Cardiac muscle cell (in vitro differentiated cells and primary cell): Measurements from ENCODE around the gene RABEP2. TPM values are rescaled to one million over a fixed set of nuclear protein-coding genes. Genes with fewer than 3 reads are reported as not detected.
"Not testable (repeated sequence)": the region's sequence is repeated elsewhere in the genome, so short reads cannot be mapped to it uniquely, and the experiment has no call there.

Experiments
- DNase-seq, 2 donors: peaks; one replicate each; pipeline versions ENCODE4 v3.0.0 to v3.0.0-alpha.2; 2010 to 2017; ENCODE audit warnings: low read depth in 1 of 2, low spot score in 1 of 2
- H3K27ac ChIP-seq: fragments of 200-600 bp; sonication (generic); 2 replicates; pipeline ENCODE4 v1.5.1; 2016
- H3K27me3 ChIP-seq: fragments of 200-600 bp; sonication (generic); 2 replicates; pipeline ENCODE4 v1.6.0; 2016; ENCODE audit warnings: control low read depth
- H3K36me3 ChIP-seq: fragments of 200-600 bp; sonication (generic); 2 replicates; pipeline ENCODE4 v1.5.1; 2016; ENCODE audit warnings: control low read depth
- H3K4me1 ChIP-seq: fragments of 200-600 bp; sonication (generic); 2 replicates; pipeline ENCODE4 v1.8.1; 2017; ENCODE audit warnings: low read depth, mild to moderate bottlenecking, mixed run types
- H3K4me3 ChIP-seq: fragments of 200-600 bp; sonication (generic); 2 replicates; pipeline ENCODE4 v1.5.1; 2016; ENCODE audit warnings: mild to moderate bottlenecking
- H3K9me3 ChIP-seq: fragments of 200-600 bp; sonication (generic); 2 replicates; pipeline ENCODE4 v1.5.1; 2017; ENCODE audit warnings: low read depth, mild to moderate bottlenecking, control low read depth
- CTCF ChIP-seq: IDR thresholded peaks from 2 replicates; pipeline ENCODE4 v1.5.1; 2012; ENCODE audit warnings: low read depth, mild to moderate bottlenecking, low read length
- polyA plus RNA-seq: library from polyadenylated mRNA; unstranded; fragments of >200 nt; fragmentation: Nextera tagmentation; extraction: Ambion mirVana; gene quantifications from 2 replicates; pipeline ENCODE4 v1.2.1, GENCODE V29; 2016
- total RNA-seq: library from RNA; depleted of rRNA; stranded (reverse); fragments of >200 nt; gene quantifications from 2 replicates; pipeline ENCODE4 v1.2.3, GENCODE V29; 2016

RABEP2 gene
- total and polyA plus RNA-seq, 2 experiments from 2014 or later: 34.4 to 87.3 TPM

- Histone ChIP-seq H3K27ac (no peak overlapping the region), H3K36me3 (peaks cover 12% of the 10 kb centered on the region), H3K4me1 (peaks cover 7% of the 10 kb centered on the region), H3K9me3 (no peaks in the 10 kb centered on the region), H3K27me3 (no peaks in the 10 kb centered on the region), H3K4me3 (no peak overlapping the region)
- DNase-seq: no peak
- no peak for TF ChIP-seq CTCF
Measured at GRCh38 chr16:28874406-28874805, 50.6 kb downstream of the RABEP2 start.

- peaks cover 7% of the 10 kb centered on the region for H3K4me1 ChIP-seq
- peaks cover 19% of the 10 kb centered on the region for H3K36me3 ChIP-seq
- no peaks in the 10 kb centered on the region for H3K27me3 ChIP-seq
- no peak overlapping the region for H3K4me3 ChIP-seq
- no peak overlapping the region for H3K27ac ChIP-seq
- peak; percentile 70 for TF ChIP-seq CTCF
- peak in 1 of 2 donors; percentile 12 for DNase-seq
- H3K9me3 ChIP-seq: no peaks in the 10 kb centered on the region
Measured at GRCh38 chr16:28873543-28874201, 51.4 kb downstream of the RABEP2 start.

GRCh38 chr16:28872952-28873351 is 52.1 kb downstream of the RABEP2 start:
- Histone ChIP-seq H3K9me3 (no peaks in the 10 kb centered on the region), H3K4me3 (no peak overlapping the region), H3K36me3 (peaks cover 23% of the 10 kb centered on the region), H3K4me1 (peaks cover 7% of the 10 kb centered on the region), H3K27ac (no peak overlapping the region), H3K27me3 (no peaks in the 10 kb centered on the region)
- no peak for DNase-seq
- no peak for TF ChIP-seq CTCF

- no peak overlapping the region for H3K4me3 ChIP-seq
- no peaks in the 10 kb centered on the region for H3K4me1 ChIP-seq
- DNase-seq: no peak
- H3K36me3 ChIP-seq: peaks cover 33% of the 10 kb centered on the region
- H3K27me3 ChIP-seq: no peaks in the 10 kb centered on the region
- no peak overlapping the region for H3K27ac ChIP-seq
- no peak for TF ChIP-seq CTCF
- H3K9me3 ChIP-seq: no peaks in the 10 kb centered on the region
Measured at GRCh38 chr16:28869201-28869600, 55.8 kb downstream of the RABEP2 start.

- not testable (repeated sequence) for H3K4me1 ChIP-seq, H3K9me3 ChIP-seq, H3K27me3 ChIP-seq, DNase-seq, H3K4me3 ChIP-seq, H3K27ac ChIP-seq
- H3K36me3 ChIP-seq: peaks cover 33% of the 10 kb centered on the region
Measured at GRCh38 chr16:28867646-28868045, 57.4 kb downstream of the RABEP2 start.

DNA sequence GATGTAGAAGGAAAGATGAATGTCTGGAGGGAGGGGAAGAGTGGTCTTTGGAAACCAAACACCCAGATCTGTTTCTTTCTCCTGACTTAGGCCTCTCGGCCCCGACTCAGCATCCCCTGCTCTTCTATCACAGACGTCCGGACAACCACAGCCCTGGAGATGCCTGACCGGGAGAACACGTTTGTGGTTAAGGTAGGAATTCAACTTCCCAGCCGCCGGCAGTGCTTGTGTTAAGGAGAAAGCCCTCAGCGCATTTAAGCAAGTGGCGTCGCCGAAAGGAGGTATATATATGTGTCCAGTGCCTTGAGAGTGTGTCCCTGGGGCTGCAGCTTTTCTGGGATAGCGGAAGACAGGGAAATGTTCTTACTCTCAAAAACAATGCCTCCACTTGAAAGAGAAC is 57.8 kb downstream of the RABEP2 start:
- Histone ChIP-seq H3K4me3 (no peak overlapping the region), H3K27ac (no peak overlapping the region), H3K27me3 (no peaks in the 10 kb centered on the region), H3K36me3 (peaks cover 33% of the 10 kb centered on the region), H3K4me1 (no peaks in the 10 kb centered on the region), H3K9me3 (no peaks in the 10 kb centered on the region)
- no peak for DNase-seq
- TF ChIP-seq CTCF: no peak
